K562 (cell line): ENCODE results near the gene NIPAL3. TPM values are rescaled to one million over a fixed set of nuclear protein-coding genes. Genes with fewer than 3 reads are reported as not detected.

Experiments
- CREB1 ChIP-seq, 2 experiments: sonication (generic) in 1 of 2; formaldehyde crosslinking in 1 of 2; IDR thresholded peaks; 2 replicates each; pipeline versions ENCODE4 v1.6.1 to v1.8.0; 2012 to 2022; ENCODE audit warnings: inconsistent platforms in 1 of 2, mild to moderate bottlenecking in 1 of 2, missing genetic modification reagents in 1 of 2, moderate library complexity in 1 of 2
- EWSR1 ChIP-seq: fragments of 450-650 bp; IDR thresholded peaks from 2 replicates; pipeline ENCODE4 v1.6.1; 2018; ENCODE audit warnings: borderline replicate concordance, mild to moderate bottlenecking, low read depth, moderate library complexity; ENCODE audit not compliant: partially characterized antibody
- RAD21 ChIP-seq, 2 experiments: fragments of 250-450 bp in 1 of 2; fragments of 450-650 bp in 1 of 2; sonication (Bioruptor Pico) in 1 of 2; formaldehyde crosslinking in 1 of 2; IDR thresholded peaks in 1 of 2; conservative IDR thresholded peaks in 1 of 2; 2 replicates each; pipeline versions ENCODE4 v1.4.0 to v1.8.0; 2020 to 2022; ENCODE audit warnings: mild to moderate bottlenecking in 2 of 2, moderate library complexity in 1 of 2
- SPI1 ChIP-seq: IDR thresholded peaks from 2 replicates; pipeline ENCODE4 v1.6.1; 2011; ENCODE audit warnings: low read depth, low read length, control low read depth, borderline replicate concordance
- YY1 ChIP-seq, 3 experiments: IDR thresholded peaks; 2 replicates each; pipeline ENCODE4 v1.6.1; 2011; ENCODE audit warnings: low read length in 2 of 3, mild to moderate bottlenecking in 2 of 3, moderate library complexity in 2 of 3, borderline replicate concordance in 1 of 3, control low read depth in 1 of 3, low read depth in 1 of 3; ENCODE audit not compliant: insufficient read depth in 3 of 3, insufficient replicate concordance in 2 of 3, control insufficient read depth in 1 of 3, insufficient read length in 1 of 3; ENCODE audit errors: extremely low read depth in 1 of 3
- ZNF239 ChIP-seq: fragments of 250-450 bp; sonication (Bioruptor Pico); IDR thresholded peaks from 2 replicates; pipeline ENCODE4 v1.4.0; 2020; ENCODE audit warnings: mild to moderate bottlenecking
- polyA plus RNA-seq, 8 experiments: library from polyadenylated mRNA; depleted of rRNA in 4 of 8; stranded (reverse) in 5 of 8; unstranded in 3 of 8; fragments of >200 nt; fragmentation: Nextera tagmentation in 2 of 8; fragmentation: Illumina TruSeq in 1 of 8; extraction: Ambion mirVana in 2 of 8; extraction: Trizol in 1 of 8; gene quantifications; 2 replicates each; pipeline versions ENCODE4 v1.2.1 to v1.2.3, GENCODE V29; 2011 to 2014; ENCODE audit warnings: inconsistent platforms in 1 of 8, missing spikeins in 1 of 8
- total RNA-seq, 7 experiments: library from RNA; depleted of rRNA in 6 of 7; stranded (reverse); fragments of >200 nt in 6 of 7; fragmentation: Illumina TruSeq in 2 of 7; extraction: Trizol in 2 of 7; gene quantifications; 2 replicates each; pipeline versions ENCODE4 v1.2.1 to v1.2.3, GENCODE V29; 2011 to 2021; ENCODE audit warnings: low replicate concordance in 1 of 7
- TF ChIP-seq, protein P1 (sequence below): fragments of 250-450 bp; sonication (Bioruptor Pico); IDR thresholded peaks from 2 replicates; pipeline ENCODE4 v1.4.0; 2020
- TF ChIP-seq, protein P2 (sequence below): fragments of 450-650 bp; IDR thresholded peaks from 2 replicates; pipeline ENCODE4 v1.6.1; 2018; ENCODE audit warnings: mild to moderate bottlenecking, low read depth; ENCODE audit not compliant: partially characterized antibody
- TF ChIP-seq, protein P3 (sequence below), 3 experiments: IDR thresholded peaks in 2 of 3; conservative IDR thresholded peaks in 1 of 3; 2 replicates each; pipeline ENCODE4 v1.5.1; 2011 to 2012; ENCODE audit warnings: low read length in 3 of 3, mild to moderate bottlenecking in 3 of 3, control low read depth in 2 of 3, improper control_type of control experiment in 1 of 3, inconsistent platforms in 1 of 3, low read depth in 1 of 3, mixed read lengths in 1 of 3, moderate library complexity in 1 of 3; ENCODE audit not compliant: insufficient read depth in 2 of 3

Gene NIPAL3
- total and polyA plus RNA-seq, 9 of the 15 experiments (the other 6 are each of a cell fraction or from before 2014, with no cell fraction given): 10.5 to 26.3 (median 16.0) TPM

DNA sequence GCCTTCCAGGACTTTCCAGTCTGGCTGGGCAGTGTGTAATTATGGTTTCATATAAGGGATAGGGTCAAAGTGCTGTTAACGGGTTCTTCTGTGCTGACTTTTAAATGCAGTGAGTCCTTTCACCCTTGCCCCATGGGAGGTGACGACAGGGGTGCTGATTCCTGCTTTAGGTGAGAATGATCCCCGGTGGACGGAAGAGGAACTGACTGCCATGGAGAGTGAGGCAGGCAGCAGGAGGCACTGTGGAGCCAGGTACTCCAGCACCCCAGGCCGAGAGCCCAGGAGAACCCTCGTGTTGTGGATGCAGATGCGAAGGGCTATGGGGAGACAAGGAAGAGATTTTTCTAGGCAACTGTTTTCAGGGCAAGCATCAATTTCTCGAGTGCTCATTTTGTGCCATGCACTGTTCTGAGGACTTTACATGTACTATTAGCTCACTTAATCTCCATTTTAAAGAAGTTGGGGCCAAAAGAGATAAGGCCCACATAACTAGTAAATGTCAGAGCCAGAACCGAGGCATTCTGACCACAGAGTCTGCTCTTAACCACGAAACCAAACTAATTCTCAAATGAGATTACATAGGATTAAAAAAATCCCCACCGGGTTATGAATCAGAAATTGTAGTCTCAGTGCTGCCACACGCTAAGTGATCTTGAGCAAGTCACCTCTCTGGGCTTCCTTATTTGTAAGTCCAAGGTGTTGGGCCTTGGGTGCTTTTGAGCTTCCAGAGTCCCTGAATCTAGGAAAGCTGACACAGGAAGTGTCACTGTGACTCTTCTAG is 30.3 kb upstream of the NIPAL3 start (continued):
- TF ChIP-seq, protein P1, sequence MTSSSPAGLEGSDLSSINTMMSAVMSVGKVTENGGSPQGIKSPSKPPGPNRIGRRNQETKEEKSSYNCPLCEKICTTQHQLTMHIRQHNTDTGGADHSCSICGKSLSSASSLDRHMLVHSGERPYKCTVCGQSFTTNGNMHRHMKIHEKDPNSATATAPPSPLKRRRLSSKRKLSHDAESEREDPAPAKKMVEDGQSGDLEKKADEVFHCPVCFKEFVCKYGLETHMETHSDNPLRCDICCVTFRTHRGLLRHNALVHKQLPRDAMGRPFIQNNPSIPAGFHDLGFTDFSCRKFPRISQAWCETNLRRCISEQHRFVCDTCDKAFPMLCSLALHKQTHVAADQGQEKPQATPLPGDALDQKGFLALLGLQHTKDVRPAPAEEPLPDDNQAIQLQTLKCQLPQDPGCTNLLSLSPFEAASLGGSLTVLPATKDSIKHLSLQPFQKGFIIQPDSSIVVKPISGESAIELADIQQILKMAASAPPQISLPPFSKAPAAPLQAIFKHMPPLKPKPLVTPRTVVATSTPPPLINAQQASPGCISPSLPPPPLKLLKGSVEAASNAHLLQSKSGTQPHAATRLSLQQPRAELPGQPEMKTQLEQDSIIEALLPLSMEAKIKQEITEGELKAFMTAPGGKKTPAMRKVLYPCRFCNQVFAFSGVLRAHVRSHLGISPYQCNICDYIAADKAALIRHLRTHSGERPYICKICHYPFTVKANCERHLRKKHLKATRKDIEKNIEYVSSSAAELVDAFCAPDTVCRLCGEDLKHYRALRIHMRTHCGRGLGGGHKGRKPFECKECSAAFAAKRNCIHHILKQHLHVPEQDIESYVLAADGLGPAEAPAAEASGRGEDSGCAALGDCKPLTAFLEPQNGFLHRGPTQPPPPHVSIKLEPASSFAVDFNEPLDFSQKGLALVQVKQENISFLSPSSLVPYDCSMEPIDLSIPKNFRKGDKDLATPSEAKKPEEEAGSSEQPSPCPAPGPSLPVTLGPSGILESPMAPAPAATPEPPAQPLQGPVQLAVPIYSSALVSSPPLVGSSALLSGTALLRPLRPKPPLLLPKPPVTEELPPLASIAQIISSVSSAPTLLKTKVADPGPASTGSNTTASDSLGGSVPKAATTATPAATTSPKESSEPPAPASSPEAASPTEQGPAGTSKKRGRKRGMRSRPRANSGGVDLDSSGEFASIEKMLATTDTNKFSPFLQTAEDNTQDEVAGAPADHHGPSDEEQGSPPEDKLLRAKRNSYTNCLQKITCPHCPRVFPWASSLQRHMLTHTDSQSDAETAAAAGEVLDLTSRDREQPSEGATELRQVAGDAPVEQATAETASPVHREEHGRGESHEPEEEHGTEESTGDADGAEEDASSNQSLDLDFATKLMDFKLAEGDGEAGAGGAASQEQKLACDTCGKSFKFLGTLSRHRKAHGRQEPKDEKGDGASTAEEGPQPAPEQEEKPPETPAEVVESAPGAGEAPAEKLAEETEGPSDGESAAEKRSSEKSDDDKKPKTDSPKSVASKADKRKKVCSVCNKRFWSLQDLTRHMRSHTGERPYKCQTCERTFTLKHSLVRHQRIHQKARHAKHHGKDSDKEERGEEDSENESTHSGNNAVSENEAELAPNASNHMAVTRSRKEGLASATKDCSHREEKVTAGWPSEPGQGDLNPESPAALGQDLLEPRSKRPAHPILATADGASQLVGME (CRISPR knock-in tag): no peak
- TF ChIP-seq EWSR1 (no peak), YY1 (IDR thresholded peaks at IDR 0.05; ENCODE audit: borderline replicate concordance in 1 of 3, control insufficient read depth in 1 of 3, extremely low read depth in 1 of 3, insufficient read depth in 3 of 3, insufficient read length in 1 of 3, insufficient replicate concordance in 2 of 3, low read depth in 1 of 3, low read length in 2 of 3) (peak in 1 of 3 experiments; percentile 20), ZNF239 (CRISPR knock-in tag) (no peak), CREB1 (IDR thresholded peaks at IDR 0.05) (no peak), CREB1 (CRISPR knock-in tag; IDR thresholded peaks at IDR 0.05) (peak; percentile 7; the same call in 1 of the 2 replicates), SPI1 (peak; percentile 80), RAD21 (CRISPR knock-in tag; conservative IDR thresholded peaks at IDR 0.05 in 1 of 2, IDR thresholded peaks at IDR 0.05 in 1 of 2) (peak in 1 of 2 experiments; percentile 69; a peak in 2 of 4 replicates)
- TF ChIP-seq, protein P2, sequence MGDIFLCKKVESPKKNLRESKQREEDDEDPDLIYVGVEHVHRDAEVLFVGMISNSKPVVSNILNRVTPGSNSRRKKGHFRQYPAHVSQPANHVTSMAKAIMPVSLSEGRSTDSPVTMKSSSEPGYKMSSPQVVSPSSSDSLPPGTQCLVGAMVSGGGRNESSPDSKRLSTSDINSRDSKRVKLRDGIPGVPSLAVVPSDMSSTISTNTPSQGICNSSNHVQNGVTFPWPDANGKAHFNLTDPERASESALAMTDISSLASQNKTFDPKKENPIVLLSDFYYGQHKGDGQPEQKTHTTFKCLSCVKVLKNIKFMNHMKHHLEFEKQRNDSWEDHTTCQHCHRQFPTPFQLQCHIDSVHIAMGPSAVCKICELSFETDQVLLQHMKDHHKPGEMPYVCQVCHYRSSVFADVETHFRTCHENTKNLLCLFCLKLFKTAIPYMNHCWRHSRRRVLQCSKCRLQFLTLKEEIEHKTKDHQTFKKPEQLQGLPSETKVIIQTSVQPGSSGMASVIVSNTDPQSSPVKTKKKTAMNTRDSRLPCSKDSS: no peak
- TF ChIP-seq, protein P3, sequence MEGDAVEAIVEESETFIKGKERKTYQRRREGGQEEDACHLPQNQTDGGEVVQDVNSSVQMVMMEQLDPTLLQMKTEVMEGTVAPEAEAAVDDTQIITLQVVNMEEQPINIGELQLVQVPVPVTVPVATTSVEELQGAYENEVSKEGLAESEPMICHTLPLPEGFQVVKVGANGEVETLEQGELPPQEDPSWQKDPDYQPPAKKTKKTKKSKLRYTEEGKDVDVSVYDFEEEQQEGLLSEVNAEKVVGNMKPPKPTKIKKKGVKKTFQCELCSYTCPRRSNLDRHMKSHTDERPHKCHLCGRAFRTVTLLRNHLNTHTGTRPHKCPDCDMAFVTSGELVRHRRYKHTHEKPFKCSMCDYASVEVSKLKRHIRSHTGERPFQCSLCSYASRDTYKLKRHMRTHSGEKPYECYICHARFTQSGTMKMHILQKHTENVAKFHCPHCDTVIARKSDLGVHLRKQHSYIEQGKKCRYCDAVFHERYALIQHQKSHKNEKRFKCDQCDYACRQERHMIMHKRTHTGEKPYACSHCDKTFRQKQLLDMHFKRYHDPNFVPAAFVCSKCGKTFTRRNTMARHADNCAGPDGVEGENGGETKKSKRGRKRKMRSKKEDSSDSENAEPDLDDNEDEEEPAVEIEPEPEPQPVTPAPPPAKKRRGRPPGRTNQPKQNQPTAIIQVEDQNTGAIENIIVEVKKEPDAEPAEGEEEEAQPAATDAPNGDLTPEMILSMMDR (IDR thresholded peaks at IDR 0.05 in 2 of 3, conservative IDR thresholded peaks at IDR 0.05 in 1 of 3; ENCODE audit: insufficient read depth in 2 of 3, low read depth in 1 of 3, low read length in 3 of 3): peak; percentile 91 to 99 (median 99)
